ENCODE results near the gene FN3K.

Gene FN3K

DNA sequence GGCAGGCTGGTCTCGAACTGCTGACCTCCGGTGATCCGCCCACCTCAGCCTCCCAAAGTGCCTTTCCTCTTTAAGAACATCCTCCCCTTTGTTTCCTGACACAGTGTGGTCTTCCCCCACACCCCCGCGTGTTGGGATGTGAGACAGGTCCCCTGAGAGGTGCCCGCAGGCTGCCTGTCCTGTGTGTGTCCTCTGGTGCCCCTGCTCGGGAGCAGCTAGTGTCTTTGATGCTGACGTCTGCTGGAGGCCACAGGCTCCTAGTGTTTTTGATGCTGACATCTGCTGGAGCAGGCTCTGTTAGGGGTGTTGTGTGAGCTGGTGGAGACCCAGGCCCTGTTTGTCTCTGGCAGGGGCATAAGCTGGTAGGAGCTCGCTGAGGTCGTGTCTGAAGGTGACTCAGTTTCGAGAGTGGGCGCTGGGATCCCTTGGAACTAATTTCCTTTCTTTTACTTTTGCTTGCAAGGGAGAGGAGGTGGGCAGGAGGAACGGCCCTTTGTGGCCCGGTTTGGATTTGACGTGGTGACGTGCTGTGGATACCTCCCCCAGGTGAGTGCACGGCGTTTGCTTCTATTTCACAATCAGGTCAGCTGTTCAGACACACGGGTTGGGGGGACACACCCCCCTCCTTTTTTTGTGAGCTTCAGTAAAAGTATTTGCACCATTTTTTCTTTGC is 12.9 kb upstream of the FN3K start:
- no peak for DNase-seq (ENCODE audit: low spot score)
- TF ChIP-seq, protein P1, sequence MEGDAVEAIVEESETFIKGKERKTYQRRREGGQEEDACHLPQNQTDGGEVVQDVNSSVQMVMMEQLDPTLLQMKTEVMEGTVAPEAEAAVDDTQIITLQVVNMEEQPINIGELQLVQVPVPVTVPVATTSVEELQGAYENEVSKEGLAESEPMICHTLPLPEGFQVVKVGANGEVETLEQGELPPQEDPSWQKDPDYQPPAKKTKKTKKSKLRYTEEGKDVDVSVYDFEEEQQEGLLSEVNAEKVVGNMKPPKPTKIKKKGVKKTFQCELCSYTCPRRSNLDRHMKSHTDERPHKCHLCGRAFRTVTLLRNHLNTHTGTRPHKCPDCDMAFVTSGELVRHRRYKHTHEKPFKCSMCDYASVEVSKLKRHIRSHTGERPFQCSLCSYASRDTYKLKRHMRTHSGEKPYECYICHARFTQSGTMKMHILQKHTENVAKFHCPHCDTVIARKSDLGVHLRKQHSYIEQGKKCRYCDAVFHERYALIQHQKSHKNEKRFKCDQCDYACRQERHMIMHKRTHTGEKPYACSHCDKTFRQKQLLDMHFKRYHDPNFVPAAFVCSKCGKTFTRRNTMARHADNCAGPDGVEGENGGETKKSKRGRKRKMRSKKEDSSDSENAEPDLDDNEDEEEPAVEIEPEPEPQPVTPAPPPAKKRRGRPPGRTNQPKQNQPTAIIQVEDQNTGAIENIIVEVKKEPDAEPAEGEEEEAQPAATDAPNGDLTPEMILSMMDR (IDR thresholded peaks at IDR 0.05; ENCODE audit: borderline replicate concordance, control extremely low read depth, extremely low read depth, insufficient read depth, missing control alignments) = no peak

DNA sequence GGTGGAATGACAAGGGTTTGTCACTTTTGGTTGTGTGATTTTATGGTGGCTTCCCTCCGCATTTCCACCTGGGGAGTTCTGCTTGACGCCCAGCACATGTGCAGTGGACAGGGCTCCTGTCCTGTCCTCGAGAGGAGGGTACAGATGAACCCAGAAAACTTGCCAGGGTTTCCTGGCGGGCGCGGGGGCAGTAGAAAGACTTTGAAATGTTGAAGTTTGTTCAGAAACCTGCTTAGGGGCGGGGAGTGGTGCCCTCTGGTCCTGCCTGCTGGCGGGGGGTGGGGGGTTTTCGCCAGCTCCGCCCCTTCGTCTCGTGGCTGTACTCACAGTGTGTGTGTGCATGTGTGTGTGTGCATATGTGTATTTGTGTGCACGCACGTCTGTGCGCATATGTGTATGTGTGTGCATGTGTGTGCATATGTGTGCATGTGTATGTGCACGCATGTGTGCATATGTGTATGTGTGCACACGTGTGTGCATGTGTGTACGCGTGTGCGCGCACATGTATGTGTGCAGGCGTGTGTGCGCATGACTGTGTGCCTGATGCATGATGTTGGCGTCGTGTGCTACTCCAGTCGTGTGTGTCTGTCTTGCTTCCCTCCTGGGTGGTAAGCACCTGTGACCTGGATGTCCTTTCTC is 12.1 kb upstream of the FN3K start:
- DNase-seq (ENCODE audit: low spot score) = no peak
- TF ChIP-seq, protein P1 (IDR thresholded peaks at IDR 0.05; ENCODE audit: borderline replicate concordance, control extremely low read depth, extremely low read depth, insufficient read depth, missing control alignments) = no peak
- in situ Hi-C loops (cut with MboI; ENCODE audit: low sequenced_read_pairs, unreplicated experiment) = no loop called here

More for the DNA sequence above, 12.9 kb upstream of the FN3K start:
- in situ Hi-C loops (cut with MboI; ENCODE audit: low sequenced_read_pairs, unreplicated experiment) = no loop called here

DNA sequence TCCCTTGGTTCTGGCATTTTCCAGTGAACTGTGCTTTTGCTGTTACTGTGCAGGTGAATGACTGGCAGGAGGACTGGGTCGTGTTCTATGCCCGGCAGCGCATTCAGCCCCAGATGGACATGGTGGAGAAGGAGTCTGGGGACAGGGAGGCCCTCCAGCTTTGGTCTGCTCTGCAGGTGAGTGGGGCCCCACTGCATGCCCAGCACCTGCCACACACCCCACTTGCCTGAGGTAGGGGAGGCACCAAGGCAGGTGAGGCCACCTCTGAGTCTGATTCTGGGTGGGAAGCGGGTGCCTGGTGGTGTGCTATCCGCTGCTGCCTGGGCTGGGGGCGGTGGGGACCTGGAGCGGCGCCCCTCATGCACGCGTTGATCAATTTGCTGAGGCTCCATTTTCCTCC is 9.0 kb upstream of the FN3K start:
- no peak for DNase-seq (ENCODE audit: low spot score)
- TF ChIP-seq, protein P1 (IDR thresholded peaks at IDR 0.05; ENCODE audit: borderline replicate concordance, control extremely low read depth, extremely low read depth, insufficient read depth, missing control alignments) = no peak
- in situ Hi-C loops (cut with MboI; ENCODE audit: low sequenced_read_pairs, unreplicated experiment) = no loop called here

DNA sequence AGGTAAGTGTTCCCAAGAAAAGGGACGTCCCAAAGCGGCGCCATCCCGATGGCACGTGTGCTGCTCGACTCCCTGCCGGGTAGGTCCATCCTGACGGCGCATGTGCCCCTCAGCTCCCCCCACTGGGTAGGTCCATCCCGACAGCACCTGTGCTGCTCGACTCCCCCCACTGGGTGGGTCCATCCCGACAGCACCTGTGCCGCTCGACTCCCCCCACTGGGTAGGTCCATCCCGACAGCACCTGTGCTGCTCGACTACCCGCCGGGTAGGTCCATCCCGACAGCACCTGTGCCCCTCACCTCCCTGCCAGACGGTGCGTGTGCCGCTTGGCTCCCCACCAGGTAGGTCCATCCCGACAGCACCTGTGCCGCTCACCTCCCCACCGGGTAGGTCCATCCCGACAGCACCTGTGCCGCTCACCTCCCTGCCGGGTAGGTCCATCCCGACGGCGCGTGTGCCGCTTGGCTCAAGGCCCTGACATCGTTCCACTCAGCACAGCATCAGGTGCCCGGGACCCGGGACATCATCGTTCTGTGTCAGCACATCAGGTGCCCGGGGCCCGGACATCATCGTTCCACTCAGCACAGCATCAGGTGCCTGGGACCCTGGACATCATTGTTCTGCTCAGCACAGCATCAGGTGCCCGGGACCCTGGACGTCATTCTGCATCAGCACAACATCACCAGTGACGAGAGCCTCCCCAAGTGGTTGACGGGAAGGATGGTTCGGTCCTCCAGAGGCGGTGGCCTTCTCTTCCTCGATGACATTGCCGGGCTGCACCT is 5.7 kb upstream of the FN3K start:
- in situ Hi-C loops (cut with MboI; ENCODE audit: low sequenced_read_pairs, unreplicated experiment) = no loop called here
- TF ChIP-seq, protein P1 (IDR thresholded peaks at IDR 0.05; ENCODE audit: borderline replicate concordance, control extremely low read depth, extremely low read depth, insufficient read depth, missing control alignments) = no peak
- no peak for DNase-seq (ENCODE audit: low spot score)

DNA sequence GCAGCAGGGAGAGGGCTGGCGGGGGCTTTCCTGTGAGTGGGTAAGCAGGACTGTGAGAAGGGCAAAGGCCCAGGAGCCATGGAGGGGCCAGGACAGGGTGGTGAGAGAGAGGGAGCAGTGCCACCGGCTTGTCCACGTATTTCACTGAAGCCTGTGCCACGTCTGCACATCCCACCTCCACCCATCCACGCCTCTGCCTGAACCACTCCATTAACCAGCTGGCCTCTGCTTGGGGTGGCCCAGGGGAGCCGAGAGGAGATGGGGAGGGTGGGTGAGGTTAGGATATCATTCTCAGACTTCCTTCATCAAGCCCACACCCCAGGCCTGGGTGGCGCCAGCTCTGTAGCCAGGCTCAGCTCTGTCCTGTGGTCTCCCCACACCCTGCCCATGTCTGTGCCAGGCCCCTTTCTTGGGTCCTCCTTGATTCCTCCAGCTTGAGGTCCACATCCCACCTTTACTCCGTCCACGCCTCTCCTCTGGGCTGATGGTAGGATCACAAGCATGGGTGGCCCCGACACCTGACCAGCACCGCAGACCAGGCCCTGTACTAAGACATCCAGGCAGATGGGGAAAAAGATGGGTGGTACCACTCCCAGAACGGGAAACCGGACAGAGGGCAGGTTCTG is 3.2 kb upstream of the FN3K start:
- in situ Hi-C loops (cut with MboI; ENCODE audit: low sequenced_read_pairs, unreplicated experiment) = no loop called here
- DNase-seq (ENCODE audit: low spot score) = no peak
- TF ChIP-seq, protein P1 (IDR thresholded peaks at IDR 0.05; ENCODE audit: borderline replicate concordance, control extremely low read depth, extremely low read depth, insufficient read depth, missing control alignments) = no peak

DNA sequence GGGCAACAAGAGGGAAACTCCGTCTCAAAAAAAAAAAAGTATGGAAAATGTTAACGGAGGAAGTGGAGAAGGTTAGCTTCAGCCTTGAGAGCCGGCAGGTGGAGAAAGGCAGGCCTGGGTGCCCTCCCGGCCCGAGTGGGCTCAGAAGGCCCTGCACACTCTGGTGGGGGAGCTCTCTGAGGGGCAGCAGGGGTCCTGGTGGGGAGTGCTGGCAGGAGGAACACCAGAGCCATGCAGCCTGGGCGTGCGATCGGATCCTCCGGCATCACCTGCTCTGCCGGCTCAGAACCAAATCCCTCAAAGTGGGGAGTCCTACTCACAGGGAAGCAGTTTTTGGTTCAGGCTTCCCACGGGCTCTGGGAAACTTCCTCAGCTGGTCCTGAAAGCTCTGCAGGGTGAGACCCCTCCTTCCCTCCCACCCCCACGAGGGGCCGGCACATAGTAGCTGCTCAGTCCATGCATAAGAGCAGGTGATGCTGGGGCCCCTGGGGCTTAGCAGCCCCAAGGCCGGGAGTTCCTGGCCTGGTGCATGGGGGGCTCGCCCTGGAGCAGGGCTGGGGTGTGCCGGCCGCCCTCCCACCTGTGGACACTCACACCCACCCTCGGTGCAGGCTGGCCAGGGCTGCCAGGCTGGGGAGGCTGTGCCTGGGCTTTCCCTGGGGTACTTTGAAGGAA is 1.2 kb downstream of the FN3K start:
- in situ Hi-C loops (cut with MboI; ENCODE audit: low sequenced_read_pairs, unreplicated experiment) = no loop called here
- TF ChIP-seq, protein P1 (IDR thresholded peaks at IDR 0.05; ENCODE audit: borderline replicate concordance, control extremely low read depth, extremely low read depth, insufficient read depth, missing control alignments) = no peak
- no peak for DNase-seq (ENCODE audit: low spot score)

Data from GM13976 (cell line).